Activated T-helper 9 cell treated with anti-CD3 and anti-CD28 coated beads, Interleukin-2, amount 50 U/mL, for 16 hours (primary cell): ENCODE data around the gene SLC4A1.
A peak's percentile ranks its signal among the peaks of the same experiment; 100 is the strongest.

Experiments used
- DNase-seq: peaks from one replicate; pipeline ENCODE4 v3.0.0-alpha.2; 2020; ENCODE audit warnings: low read depth

Gene SLC4A1

GRCh38 chr17:44267818-44268490 is at the start of gene SLC4A1:
Gene SLC4A1, minus strand, starts transcription at chr17:44268135. Its CDS starts 5,269 bp downstream, at chr17:44262866.
- DNase-seq, result no peak

GRCh38 chr17:44317545-44317944 is 49.6 kb upstream of the SLC4A1 start:
- DNase-seq, result no peak

GRCh38 chr17:44315760-44316731 is 48.1 kb upstream of the SLC4A1 start:
- DNase-seq, result no peak

GRCh38 chr17:44314869-44315661 is 47.1 kb upstream of the SLC4A1 start:
- DNase-seq, result no peak

GRCh38 chr17:44314524-44314868 is 46.6 kb upstream of the SLC4A1 start:
- no peak for DNase-seq

GRCh38 chr17:44314031-44314430 is 46.1 kb upstream of the SLC4A1 start:
- DNase-seq, result no peak

GRCh38 chr17:44312396-44313104 is 44.6 kb upstream of the SLC4A1 start:
- DNase-seq, result no peak

- DNase-seq, result no peak
Observed at GRCh38 chr17:44311562-44312181, 43.7 kb upstream of the SLC4A1 start.

- no peak for DNase-seq
Observed at GRCh38 chr17:44310609-44311376, 42.9 kb upstream of the SLC4A1 start.

- DNase-seq, result no peak
Observed at GRCh38 chr17:44310188-44310587, 42.3 kb upstream of the SLC4A1 start.

GRCh38 chr17:44309472-44309871 is 41.5 kb upstream of the SLC4A1 start:
- DNase-seq, result no peak

- no peak for DNase-seq
Observed at GRCh38 chr17:44308865-44309264, 40.9 kb upstream of the SLC4A1 start.

- DNase-seq, result peak; percentile 76
Observed at GRCh38 chr17:44308320-44308818, 40.4 kb upstream of the SLC4A1 start, which contains the start of gene RUNDC3A. Gene RUNDC3A, plus strand, starts transcription at chr17:44308601. Its CDS starts 232 bp downstream, at chr17:44308833.

- no peak for DNase-seq
Observed at GRCh38 chr17:44307387-44308186, 39.7 kb upstream of the SLC4A1 start.

GRCh38 chr17:44304651-44305050 is 36.7 kb upstream of the SLC4A1 start:
- no peak for DNase-seq

- no peak for DNase-seq
Observed at GRCh38 chr17:44297975-44298374, 30.0 kb upstream of the SLC4A1 start.

GRCh38 chr17:44293509-44294226 is 25.7 kb upstream of the SLC4A1 start:
- DNase-seq, result no peak

GRCh38 chr17:44287651-44288050 is 19.7 kb upstream of the SLC4A1 start:
- no peak for DNase-seq

- no peak for DNase-seq
Observed at GRCh38 chr17:44284024-44284400, 16.1 kb upstream of the SLC4A1 start.
